Posterior cingulate gyrus (tissue), 11 donors: ENCODE data around the gene TMEM87B.
"Not testable (repeated sequence)": the region's sequence is repeated elsewhere in the genome, so short reads cannot be mapped to it uniquely, and the experiment has no call there.

Experiments
- DNase-seq, 10 donors: peaks; one replicate each; pipeline versions ENCODE4 v3.0.0 to v3.0.0-alpha.2; 2020 to 2021; ENCODE audit warnings: mixed read lengths in 3 of 10
- intact Hi-C: fragments of 100-400 bp; cut with DNase I; formaldehyde crosslinking; loops from one replicate; pipeline ENCODE4 v1.15.1; 2023

Gene TMEM87B

DNA sequence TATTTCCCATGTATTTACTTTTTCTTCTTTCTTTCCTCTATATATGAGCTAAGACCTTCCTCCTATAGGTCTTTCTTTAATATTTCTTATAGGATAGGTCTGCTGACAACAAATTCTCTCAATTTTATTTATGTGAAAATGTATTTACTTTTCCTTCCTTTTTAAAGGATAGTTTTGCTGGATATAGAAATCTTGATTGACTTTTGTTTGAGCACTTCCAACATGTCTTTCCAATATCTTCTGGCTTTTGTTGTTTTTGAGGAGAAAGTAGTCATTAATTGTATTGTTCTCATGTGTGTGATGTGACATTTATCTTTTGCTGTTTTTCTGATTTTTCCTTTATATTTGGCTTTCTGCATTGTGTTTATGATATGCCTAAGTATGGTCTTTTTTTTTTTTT, 54.2 kb downstream of the TMEM87B start:
- intact Hi-C loops, result no loop called here
- no peak for DNase-seq

DNA sequence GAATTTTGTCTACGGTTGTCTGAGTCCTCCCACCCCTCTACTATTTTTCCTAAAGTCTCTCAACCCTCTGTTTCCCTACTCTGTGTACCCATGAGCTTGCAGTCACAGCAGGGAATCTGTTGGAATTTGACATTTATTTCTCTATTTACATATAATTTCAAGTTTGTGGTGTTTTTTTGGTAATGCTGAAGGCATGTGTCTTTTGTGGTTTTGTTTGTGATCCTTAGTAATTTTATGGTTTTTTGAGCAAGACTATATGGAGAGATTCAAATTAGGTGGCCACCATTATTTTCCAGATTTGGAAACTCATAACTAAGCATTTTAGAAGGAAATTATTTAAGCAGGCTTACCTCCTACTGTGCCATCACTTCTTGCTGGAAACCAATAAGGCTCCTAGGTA, 55.9 kb downstream of the TMEM87B start:
- no peak for DNase-seq
- intact Hi-C loops, result no loop called here

DNA sequence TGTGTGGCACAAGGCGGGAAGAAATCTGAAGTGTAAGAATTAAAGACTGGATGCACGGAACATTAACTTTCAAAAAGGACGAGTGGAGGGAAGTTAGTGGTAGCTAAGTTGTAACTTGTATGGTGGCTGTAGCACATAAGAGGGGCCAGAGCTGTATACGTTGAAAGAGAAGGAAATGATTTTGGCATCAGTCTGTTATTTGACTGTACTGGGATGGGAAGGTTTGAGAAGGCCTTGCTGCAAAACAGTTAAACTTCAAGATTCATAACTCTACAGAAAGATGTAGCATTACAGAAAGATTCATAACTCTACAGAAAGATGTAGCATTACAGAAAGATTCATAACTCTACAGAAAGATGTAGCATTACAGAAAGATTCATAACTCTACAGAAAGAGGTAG, 58.3 kb downstream of the TMEM87B start:
- intact Hi-C loops, DNase-seq: not testable (repeated sequence)

DNA sequence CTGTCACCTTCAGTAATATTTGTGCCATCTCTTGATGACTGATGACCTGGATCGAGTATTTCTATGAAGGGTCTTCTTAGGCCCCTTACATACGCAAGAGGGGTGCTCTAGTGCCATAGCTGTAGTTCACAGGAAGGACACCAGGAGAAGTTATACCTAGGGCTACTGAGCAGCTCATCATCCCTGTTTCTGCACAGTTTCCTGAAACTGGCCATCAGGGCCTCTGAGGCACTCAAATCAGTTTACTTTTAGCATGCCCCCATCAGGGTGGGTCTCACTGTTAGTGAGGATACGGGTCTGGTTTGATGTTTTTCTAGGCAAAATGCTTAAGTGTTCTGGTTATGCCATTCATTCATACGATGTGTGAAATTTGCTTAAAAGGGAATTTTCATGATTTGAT, 63.1 kb downstream of the TMEM87B start:
- DNase-seq, result no peak
- intact Hi-C loops, result no loop called here

DNA sequence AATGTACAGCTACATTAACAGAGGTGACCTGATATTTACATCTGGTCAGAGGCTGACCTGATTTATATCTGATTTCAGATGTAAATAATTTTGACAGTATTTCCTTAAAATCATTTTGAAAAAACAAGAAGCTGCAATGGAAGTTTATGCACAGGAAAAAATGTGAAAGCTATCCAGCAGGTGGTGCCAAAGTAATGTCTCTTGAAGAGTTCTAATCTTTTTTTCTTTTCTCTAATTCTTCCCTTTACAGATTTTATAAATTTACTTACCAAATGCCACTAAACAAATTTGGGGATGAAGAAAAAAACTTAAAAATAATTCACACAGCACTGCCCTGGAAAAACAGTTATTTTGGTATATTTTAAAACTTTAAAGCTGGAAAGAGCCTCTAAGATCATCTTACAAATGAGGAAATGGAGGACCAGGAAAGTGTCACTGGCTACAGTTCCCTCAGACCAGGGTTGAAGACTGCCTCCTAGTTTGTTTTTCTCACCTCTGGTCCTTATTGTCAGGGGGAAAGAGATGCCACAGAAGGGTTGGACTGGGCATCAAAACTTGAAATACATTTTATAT, 66.7 kb downstream of the TMEM87B start:
- DNase-seq, result no peak
- intact Hi-C loops, result no loop called here

DNA sequence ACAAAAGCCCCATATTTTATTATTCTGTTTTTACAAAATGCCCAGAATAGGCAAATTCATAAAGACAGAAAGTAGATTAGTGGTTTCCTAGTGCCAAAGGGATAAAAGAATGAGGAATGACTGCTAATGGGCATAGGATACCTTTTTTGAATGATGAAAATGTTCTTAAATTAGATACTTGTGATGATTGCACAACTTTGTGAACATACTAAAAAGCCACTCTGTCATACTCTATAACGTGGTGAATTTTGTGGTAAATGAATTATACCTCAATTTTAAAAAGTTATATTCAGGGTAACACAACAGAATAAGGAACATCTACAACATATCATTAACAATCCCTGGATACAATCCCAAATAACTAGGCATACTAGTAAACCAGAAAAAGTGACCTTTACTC, 74.0 kb downstream of the TMEM87B start:
- DNase-seq, result no peak
- intact Hi-C loops, result no loop called here

DNA sequence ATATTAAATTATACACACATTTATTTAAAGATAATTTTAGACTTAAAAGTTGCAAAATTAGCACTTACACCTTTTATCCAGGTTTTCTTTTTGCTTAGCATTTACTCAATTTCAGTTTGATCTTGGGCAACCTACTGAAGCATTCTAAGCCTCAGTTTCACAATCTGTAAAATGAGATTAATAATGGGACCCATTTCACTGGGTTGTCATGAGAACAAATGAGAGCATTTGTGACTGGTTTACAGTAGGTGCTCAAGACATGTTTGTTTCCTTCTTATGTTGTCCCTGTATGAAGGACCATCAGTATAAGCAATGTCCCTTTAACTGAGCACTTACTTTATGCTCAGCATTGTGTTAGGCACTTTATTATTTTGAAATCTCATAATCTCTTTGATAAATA, 78.3 kb downstream of the TMEM87B start:
- DNase-seq, result no peak
- intact Hi-C loops, result no loop called here

DNA sequence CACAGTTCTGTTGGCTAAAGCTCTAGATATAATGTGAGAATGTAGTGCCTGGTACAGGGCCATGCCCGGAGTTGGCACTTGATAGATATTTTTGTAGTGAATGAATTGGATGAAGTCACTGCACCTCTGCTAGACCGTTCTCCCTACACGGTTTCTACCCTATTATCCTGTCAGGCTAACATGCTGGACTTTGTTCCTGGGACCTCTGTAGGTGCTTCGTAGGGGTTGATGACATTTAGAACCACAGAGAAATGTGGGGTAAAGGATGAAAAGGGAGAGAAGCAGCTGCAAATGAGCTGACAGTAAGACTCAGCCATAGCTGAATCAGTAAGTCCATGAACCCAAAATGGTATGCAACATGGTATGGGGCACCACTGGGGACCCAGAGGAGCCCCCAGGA, 79.1 kb downstream of the TMEM87B start:
- intact Hi-C loops, result no loop called here
- DNase-seq, result no peak

DNA sequence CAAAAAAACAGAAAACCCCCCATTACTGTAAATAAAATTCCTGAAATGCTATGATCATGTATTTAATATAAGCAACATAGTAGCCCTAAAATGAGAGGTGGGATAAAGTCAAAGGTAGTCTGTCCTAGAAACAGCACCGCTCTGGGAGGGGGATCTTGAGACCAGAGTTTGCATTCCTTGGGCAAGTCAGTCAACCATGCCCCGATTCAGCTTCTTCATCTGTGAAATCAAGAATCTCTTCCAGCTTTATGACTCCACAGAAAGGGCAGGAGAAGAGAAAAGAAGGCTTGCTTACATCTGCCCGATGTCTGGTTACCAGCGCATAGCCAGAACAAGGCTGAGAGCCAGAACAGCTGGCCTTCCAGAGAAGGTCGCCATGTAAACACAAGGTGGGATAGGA, 81.0 kb downstream of the TMEM87B start:
- DNase-seq, result no peak
- intact Hi-C loops, result no loop called here

DNA sequence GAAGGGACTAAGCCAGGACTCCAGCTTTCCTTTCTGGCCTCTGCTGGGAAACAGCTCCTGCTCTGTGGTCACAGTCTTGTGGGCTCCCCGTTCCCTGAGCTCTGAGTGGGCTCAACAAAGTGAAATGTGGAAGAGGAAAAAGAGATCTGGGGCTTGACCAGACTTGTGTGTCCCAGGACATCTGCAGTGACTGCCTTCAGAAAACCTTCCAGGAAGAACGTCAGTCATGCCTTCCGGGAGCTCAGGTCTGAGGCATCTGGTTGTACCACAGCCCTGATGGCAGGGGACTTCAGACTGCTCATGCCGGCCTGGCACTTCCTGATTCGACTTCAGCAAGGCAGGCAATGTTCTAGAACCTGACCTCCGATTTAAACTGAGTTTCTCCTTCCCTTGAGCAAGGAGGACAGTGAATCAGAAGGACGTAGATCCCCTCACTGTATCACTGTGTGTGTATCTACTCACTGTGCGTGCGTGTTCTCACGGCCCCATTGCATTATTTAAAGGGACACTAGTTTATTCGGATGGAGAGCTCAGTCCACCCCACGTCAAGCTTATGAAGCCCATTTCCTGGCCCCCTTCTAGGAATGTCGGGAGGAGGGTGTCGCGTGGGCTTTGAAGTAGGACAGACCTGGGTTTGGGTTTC, 82.6 kb downstream of the TMEM87B start:
- DNase-seq, result no peak
- intact Hi-C loops, result no loop called here

DNA sequence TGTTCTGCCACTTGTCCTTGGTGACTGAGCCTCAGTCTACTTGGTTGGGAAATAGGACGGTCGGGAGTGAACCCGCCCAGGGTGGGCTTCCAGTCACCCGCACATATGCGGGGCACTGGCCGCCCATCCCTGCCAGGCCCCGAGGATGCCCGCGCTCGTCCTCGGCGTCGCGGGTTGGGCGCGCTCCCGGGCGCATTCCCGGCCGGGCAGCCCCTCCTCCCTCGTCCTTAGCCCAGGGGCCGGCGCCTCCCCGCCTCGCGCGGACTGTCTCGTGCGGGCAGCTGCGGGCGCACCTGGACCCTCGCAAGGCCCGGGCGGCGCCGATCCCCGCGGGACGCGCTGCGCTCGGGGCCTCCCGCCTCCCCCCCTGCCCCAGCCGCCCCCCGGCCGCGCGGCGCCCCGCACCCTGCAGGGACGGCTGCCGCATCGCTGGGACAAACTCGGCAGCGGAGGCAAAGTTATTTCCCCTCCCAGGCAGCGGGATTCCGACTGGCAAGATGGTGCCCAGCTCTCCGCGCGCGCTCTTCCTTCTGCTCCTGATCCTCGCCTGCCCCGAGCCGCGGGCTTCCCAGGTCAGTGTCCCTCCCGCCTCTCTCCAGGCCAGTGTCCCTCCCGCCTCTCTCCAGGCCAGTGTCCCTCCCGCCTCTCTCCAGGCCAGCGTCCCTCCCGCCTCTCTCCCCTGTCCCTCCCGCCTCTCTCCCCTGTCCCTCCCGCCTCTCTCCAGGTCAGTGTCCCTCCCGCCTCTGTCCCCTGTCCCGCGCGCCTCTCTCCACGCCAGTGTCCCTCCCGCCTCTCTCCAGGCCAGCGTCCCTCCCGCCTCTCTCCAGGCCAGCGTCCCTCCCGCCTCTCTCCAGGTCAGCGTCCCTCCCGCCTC, 83.3 kb downstream of the TMEM87B start, which contains the start of gene FBLN7:
TSS of gene FBLN7 (plus strand) at position 227 of the 874 bp plus-strand sequence. CDS start at position 498, 271 bp downstream.
- DNase-seq, result no peak

DNA sequence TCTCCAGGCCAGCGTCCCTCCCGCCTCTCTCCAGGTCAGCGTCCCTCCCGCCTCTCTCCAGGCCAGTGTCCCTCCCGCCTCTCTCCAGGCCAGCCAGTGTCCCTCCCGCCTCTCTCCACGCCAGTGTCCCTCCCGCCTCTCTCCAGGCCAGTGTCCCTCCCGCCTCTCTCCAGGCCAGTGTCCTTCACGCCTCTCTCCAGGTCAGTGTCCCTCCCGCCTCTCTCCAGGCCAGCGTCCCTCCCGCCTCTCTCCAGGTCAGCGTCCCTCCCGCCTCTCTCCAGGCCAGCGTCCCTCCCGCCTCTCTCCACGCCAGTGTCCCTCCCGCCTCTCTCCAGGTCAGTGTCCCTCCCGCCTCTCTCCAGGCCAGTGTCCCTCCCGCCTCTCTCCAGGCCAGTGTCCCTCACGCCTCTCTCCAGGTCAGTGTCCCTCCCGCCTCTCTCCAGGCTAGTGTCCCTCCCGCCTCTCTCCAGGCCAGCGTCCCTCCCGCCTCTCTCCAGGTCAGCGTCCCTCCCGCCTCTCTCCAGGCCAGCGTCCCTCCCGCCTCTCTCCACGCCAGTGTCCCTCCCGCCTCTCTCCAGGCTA, 84.1 kb downstream of the TMEM87B start:
- intact Hi-C loops, DNase-seq: not testable (repeated sequence)

More for the DNA sequence above, 83.3 kb downstream of the TMEM87B start, which contains the start of gene FBLN7:
- intact Hi-C loops, result no loop called here

DNA sequence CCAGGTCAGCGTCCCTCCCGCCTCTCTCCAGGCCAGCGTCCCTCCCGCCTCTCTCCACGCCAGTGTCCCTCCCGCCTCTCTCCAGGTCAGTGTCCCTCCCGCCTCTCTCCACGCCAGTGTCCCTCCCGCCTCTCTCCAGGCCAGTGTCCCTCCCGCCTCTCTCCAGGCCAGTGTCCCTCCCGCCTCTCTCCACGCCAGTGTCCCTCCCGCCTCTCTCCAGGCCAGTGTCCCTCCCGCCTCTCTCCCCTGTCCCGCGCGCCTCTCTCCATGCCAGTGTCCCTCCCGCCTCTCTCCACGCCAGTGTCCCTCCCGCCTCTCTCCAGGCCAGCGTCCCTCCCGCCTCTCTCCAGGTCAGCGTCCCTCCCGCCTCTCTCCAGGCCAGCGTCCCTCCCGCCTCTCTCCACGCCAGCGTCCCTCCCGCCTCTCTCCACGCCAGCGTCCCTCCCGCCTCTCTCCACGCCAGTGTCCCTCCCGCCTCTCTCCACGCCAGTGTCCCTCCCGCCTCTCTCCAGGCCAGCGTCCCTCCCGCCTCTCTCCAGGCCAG, 84.7 kb downstream of the TMEM87B start:
- DNase-seq, intact Hi-C loops: not testable (repeated sequence)

DNA sequence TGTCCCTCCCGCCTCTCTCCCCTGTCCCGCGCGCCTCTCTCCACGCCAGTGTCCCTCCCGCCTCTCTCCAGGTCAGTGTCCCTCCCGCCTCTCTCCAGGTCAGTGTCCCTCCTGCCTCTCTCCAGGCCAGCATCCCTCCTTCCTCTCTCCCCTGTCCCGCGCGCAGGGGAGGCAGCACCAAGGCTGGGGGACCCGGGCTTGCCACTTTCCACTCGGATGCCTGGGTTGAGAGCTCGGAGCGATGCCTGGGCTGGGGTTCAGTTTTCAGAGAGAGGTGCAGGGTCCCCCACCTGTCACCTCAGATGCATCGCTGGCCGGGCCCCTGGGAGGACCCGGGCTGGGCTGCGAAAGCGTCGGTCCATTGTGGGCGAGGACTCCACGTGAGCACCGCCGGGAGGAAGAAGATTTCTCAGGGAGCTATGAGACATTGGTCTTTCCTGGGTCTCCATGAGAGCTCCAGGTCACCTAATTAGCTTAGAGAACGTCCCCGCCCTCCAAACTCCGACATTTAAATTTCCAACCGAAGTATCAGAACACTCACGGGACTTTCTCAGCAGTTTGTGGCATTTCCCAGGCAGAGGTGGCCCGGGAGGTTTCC, 85.2 kb downstream of the TMEM87B start:
- DNase-seq, result no peak
- intact Hi-C loops, result no loop called here

DNA sequence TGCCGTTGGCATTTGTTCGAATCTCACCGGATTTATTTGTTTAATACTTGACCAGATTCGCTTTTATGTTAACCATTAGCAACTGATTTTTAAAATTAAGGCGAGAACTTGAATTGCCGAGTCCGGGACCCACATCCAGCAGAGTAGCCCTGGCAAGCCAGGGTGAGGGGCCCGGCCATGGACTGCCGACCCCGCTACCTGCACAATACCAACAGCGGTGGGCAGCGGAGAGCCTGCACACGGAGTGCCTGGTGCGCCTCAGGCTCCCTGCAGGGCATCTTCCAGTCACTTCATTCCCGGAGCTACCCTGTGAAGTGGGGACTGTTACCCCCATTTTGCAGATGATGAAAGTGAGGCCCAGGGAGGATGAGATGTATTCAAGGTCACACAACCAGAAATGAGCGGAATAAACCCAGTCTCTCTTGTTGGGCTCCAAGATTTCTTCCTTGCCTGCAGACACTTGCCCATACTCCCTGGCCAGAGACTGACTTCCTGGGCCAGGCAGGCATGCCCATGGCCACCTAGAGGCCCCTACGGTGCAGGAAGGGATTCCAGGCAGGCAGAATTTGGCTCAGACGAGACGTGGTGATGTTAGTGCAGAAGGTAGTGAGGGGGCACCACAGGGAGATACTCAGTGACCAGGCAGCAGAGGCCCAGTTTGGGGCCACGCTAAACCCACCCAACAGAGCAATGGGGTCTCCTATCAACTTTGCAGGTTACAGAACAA, 86.0 kb downstream of the TMEM87B start:
- DNase-seq, result no peak

DNA sequence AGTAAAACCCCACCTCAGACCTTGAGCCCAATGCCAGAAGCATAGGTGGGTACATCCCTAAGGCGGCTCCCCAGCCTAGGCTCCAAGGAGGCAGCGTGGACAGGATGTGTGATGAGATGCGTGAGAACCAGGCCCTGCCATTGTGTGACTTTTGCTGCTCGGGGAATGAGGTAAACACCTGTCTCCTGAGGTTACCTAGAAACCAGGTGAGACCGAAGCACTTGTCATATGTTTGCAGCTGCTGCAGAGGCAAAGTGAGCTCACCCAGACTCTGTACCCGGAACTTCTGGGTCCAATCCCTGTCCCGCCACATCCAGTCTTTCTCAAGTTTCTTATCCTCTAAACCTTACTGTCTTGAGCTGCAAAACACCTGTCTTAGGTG, 86.5 kb downstream of the TMEM87B start:
- intact Hi-C loops, result no loop called here
- DNase-seq, result no peak

More for the DNA sequence above, 86.0 kb downstream of the TMEM87B start:
- intact Hi-C loops, result no loop called here

DNA sequence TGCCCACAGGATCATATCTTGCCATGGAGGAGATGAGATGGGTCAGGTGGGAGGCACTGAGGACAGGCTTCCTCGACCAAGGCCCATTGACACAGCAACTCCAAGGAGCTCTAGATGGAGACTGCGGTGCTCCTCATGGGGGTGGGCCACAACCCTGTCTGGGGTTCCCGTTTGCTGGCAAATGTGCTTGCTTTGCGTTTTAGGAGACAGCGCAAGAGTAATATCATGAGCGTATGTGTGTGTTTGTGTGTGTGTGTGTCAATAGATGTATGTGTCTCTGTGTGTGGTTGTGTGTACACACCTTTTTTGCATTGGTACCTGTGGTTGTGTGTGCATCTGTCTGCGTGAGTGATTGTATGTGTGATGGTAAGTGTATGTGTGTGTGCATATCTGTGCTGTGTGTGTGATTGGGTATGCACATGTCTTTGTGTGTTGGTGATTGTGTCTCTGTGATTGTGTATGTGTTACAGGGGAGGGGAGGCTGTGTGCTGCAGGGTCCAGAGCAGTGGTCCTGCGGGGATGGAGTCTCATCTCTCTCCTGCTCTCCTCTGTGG, 87.5 kb downstream of the TMEM87B start:
- intact Hi-C loops, result no loop called here
- DNase-seq, result no peak

DNA sequence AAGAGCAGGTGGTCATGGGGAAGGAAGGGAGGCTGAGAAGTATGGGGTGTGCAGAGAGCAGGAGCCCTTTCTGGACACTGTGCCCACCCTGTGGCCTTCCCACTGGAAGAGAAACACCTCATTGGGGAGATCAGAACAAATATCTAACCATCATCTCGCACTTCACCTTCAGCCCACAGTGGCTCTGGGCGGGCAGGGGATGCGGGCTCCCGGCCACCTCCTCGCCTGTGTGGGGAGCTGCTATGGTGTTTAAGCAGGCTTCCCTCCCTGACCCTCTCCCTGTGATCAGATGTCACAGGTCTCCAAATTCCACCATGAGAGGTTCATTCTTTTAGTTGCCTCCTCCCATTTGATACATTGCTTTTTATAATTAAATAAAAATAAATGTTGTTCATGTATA, 88.1 kb downstream of the TMEM87B start:
- intact Hi-C loops, result no loop called here
- DNase-seq, result no peak

DNA sequence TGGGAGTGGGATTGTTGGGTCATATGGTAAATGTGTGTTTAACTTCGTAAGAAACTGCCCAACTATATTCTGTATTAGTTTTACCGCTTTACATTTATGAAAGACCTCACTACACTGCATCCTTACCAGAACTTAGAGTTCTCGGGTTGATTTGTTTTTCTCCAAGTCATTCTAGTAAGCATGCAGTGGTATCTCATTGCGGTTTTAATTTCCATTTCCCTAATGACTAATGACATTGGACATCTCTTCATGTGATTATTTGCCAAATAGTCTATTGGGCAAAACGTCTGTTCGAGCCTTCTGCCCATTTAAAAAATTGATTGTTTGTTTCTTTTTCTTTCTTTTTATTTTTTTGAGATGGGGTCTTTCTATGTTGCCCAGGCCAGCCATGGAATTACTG, 89.9 kb downstream of the TMEM87B start:
- DNase-seq, result no peak
- intact Hi-C loops, result no loop called here
